ENCODE results near the gene PODXL.

- TF ChIP-seq CTCF (IDR thresholded peaks at IDR 0.05) (no peak), POLR2AphosphoS5 (IDR thresholded peaks at IDR 0.05; ENCODE audit: low read depth, low read length) (no peak), SIN3A (IDR thresholded peaks at IDR 0.05; ENCODE audit: borderline replicate concordance, insufficient read depth, low read depth, low read length) (no peak), TCF7L2 (IDR thresholded peaks at IDR 0.05; ENCODE audit: low read depth, low read length) (no peak), REST (IDR thresholded peaks at IDR 0.05; ENCODE audit: insufficient read depth in 1 of 2, low read depth in 2 of 2, low read length in 1 of 2) (no peak)
These were observed 66.5 kb downstream of the PODXL start for GRCh38 chr7:131489881-131490280.
